Measurements from ENCODE around the gene SULT1C4. TPM values are rescaled to one million over a fixed set of nuclear protein-coding genes. Genes with fewer than 3 reads are reported as not detected.

The SULT1C4 gene
- total and polyA plus RNA-seq, 2 experiments from 2014 or later = 0.87 to 2.1 TPM

- Histone ChIP-seq H2AFZ (no peak overlapping the region), H3K27me3 (ENCODE audit: insufficient read depth) (no peaks in the 10 kb centered on the region), H4K20me1 (replicated peaks; ENCODE audit: insufficient read depth) (no peaks in the 10 kb centered on the region), H3K4me2 (no peak overlapping the region), H3K79me2 (replicated peaks; ENCODE audit: insufficient read depth) (no peaks in the 10 kb centered on the region), H3K36me3 (ENCODE audit: insufficient read depth) (no peaks in the 10 kb centered on the region), H3K4me3 (no peak overlapping the region), H3K27ac (ENCODE audit: low read depth) (no peak overlapping the region), H3K4me1 (ENCODE audit: insufficient read depth) (peaks cover 13% of the 10 kb centered on the region), H3F3A (replicated peaks; ENCODE audit: low read depth) (no peaks in the 10 kb centered on the region), H3K9me2 (ENCODE audit: insufficient read depth) (no peaks in the 10 kb centered on the region)
- TF ChIP-seq REST (IDR thresholded peaks at IDR 0.05; ENCODE audit: unreplicated experiment) (no peak), CTCF (conservative IDR thresholded peaks at IDR 0.05; ENCODE audit: low read depth in 2 of 2) (no peak), JUNB (IDR thresholded peaks at IDR 0.05; ENCODE audit: unreplicated experiment) (no peak), CREB1 (CRISPR knock-in tag; IDR thresholded peaks at IDR 0.05; ENCODE audit: low read depth) (no peak), ZNF462 (CRISPR knock-in tag; IDR thresholded peaks at IDR 0.05) (no peak), ZNF114 (CRISPR knock-in tag; IDR thresholded peaks at IDR 0.05) (no peak), ZNF331 (CRISPR knock-in tag; IDR thresholded peaks at IDR 0.05; ENCODE audit: low read depth) (no peak), POLR2AphosphoS5 (IDR thresholded peaks at IDR 0.05; ENCODE audit: low read depth) (no peak), EZH2phosphoT487 (IDR thresholded peaks at IDR 0.05; ENCODE audit: unreplicated experiment) (no peak), STAT1 (IDR thresholded peaks at IDR 0.05; ENCODE audit: unreplicated experiment) (no peak), ETS1 (IDR thresholded peaks at IDR 0.05) (no peak), NANOG (IDR thresholded peaks at IDR 0.05; ENCODE audit: borderline replicate concordance) (no peak), EZH2 (IDR thresholded peaks at IDR 0.05; ENCODE audit: low read depth, unreplicated experiment) (no peak)
- Mint-ChIP-seq H3K36me3 (ENCODE audit: low read depth) (peaks cover 4% of the 10 kb centered on the region; the same call in 1 of the 3 replicates), H3K27ac (no peak overlapping the region), H3K27me3 (ENCODE audit: insufficient read depth, low read depth, poor library complexity) (no peaks in the 10 kb centered on the region), H3K4me3 (no peak overlapping the region), H3K4me1 (peaks cover 14% of the 10 kb centered on the region), H3K9me3 (peaks cover 4% of the 10 kb centered on the region; the same call in 2 of the 3 replicates)
- DNase-seq (ENCODE audit: low spot score) (no peak), ATAC-seq (no peak)
Measured at GRCh38 chr2:108370080-108370479, 7.7 kb upstream of the SULT1C4 start.

All from GM23338 (cell line).